ENCODE results near the gene L3MBTL3. TPM values are rescaled to one million over a fixed set of nuclear protein-coding genes. Genes with fewer than 3 reads are reported as not detected.

Gene L3MBTL3
- total and polyA plus RNA-seq, 10 of the 15 experiments (the other 5 are each of a cell fraction or from before 2014, with no cell fraction given) = 0.71 to 9.4 (median 6.2) TPM

DNA sequence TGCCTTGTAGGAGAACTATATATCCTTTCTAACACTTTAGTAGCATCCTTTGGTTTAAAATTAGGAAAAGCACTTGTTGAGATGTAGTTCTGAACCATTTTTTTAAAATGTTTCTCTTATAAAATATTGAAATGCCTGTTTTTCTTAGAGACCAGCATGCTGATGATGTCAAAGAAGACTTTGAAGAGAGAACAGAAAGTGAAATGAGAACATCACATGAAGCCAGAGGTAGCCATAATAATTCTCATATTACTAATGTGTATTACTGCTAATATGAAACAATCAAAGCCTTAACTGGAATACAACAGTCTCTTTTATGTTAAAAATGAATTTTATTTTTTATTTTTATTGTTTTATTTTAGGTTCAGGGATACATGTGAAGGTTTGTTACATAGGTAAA lies 102.3 kb downstream of the L3MBTL3 start:
- H4K20me1 ChIP-seq (ENCODE audit: control insufficient read depth, insufficient read depth) = no peaks in the 10 kb centered on the region
- SMC1A ChIA-PET (ENCODE audit: uncharacterized antibody, unreplicated experiment) = interaction anchor here (1.0 to 3.4 kb wide), 4 partner anchors 10 to 126 kb away, joined by 3 to 21 read pairs (median 8); no protein-coding TSS in a partner anchor
- BruUV-seq (replicated peaks) = no TSS peak
- TF ChIP-seq HDAC6 (IDR thresholded peaks at IDR 0.05; ENCODE audit: unreplicated experiment) (no peak), SRF (IDR thresholded peaks at IDR 0.05; ENCODE audit: low read depth in 2 of 2, low read length in 2 of 2) (no peak), TCF3 (IDR thresholded peaks at IDR 0.05; ENCODE audit: borderline replicate concordance, insufficient read depth, low read depth, low read length) (no peak), CHD1 (IDR thresholded peaks at IDR 0.05; ENCODE audit: low read depth, low read length) (no peak), ZNF274 (IDR thresholded peaks at IDR 0.05; ENCODE audit: insufficient read depth, insufficient read length) (no peak), GABPA (IDR thresholded peaks at IDR 0.05; ENCODE audit: low read depth) (no peak), MYC (IDR thresholded peaks at IDR 0.05; ENCODE audit: insufficient read depth, insufficient read length, insufficient replicate concordance, low read length, severe bottlenecking) (no peak)
- no peaks in the 10 kb centered on the region for H3K36me3 ChIP-seq (ENCODE audit: control insufficient read depth in 2 of 2, insufficient read depth in 2 of 2, low read length in 1 of 2)
- no peak for DNase-seq (ENCODE audit: low read depth, low spot score)
- no peaks in the 10 kb centered on the region for H3K27me3 ChIP-seq (replicated peaks in 1 of 2; ENCODE audit: control insufficient read depth in 2 of 2, insufficient read depth in 2 of 2, low read length in 1 of 2)
- H3K27ac ChIP-seq (ENCODE audit: control insufficient read depth, insufficient read depth) = no peak overlapping the region
- ATAC-seq = peak; percentile 52
- CTCF ChIA-PET = interaction anchor here (0.9 to 1.6 kb wide), 4 partner anchors 10 to 162 kb away, joined by 3 to 4 read pairs (median 4); no protein-coding TSS in a partner anchor
- peaks cover 9% of the 10 kb centered on the region for H3K4me1 ChIP-seq (ENCODE audit: control insufficient read depth, insufficient read depth, low read length)
- no peak overlapping the region for H2AFZ ChIP-seq (ENCODE audit: control insufficient read depth, low read depth, low read length)
- in situ Hi-C loops (cut with MboI) (no loop called here), intact Hi-C loops (cut with micrococcal nuclease; ENCODE audit: unreplicated experiment) (no loop called here)
- no peak for FAIRE-seq
- H3K4me2 ChIP-seq (ENCODE audit: control insufficient read depth, insufficient read depth) = no peak overlapping the region
- no peaks in the 10 kb centered on the region for H3K79me2 ChIP-seq (ENCODE audit: control insufficient read depth, insufficient read depth, low read length)
- H3K9ac ChIP-seq (ENCODE audit: control insufficient read depth, insufficient read depth, low read length) = no peak overlapping the region
- RAD21 ChIA-PET (ENCODE audit: unreplicated experiment) = no interaction called here
- POLR2A ChIA-PET = no interaction called here
- H3K4me3 ChIP-seq = no peak overlapping the region
- no peaks in the 10 kb centered on the region; the same call in 2 of the 3 replicates for H3K9me3 ChIP-seq (replicated peaks; ENCODE audit: control insufficient read depth, insufficient read depth, low read length)

DNA sequence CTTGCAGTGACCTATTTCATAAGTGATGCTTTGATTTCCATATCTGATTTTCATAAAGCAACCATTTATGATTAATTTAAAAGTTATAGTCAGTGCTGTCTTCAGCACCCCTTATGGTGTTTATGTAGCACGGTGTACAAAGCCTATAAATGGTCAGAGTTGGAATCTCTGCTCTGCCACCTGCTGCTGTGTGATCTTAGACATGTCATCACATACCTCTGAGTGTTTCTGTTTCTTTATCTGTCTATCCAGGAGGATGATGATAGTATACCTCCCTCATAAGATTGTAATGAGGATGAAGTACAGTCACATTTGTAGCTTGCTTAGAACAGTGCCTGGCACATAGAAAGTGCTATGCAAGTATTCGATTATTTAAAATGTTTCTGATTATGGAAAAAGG lies 103.9 kb downstream of the L3MBTL3 start:
- no peak for ATAC-seq
- no peaks in the 10 kb centered on the region for H3K36me3 ChIP-seq (ENCODE audit: control insufficient read depth in 2 of 2, insufficient read depth in 2 of 2, low read length in 1 of 2)
- intact Hi-C loops (cut with micrococcal nuclease; ENCODE audit: unreplicated experiment) (no loop called here), in situ Hi-C loops (cut with MboI) (no loop called here)
- no peak overlapping the region for H3K27ac ChIP-seq (ENCODE audit: control insufficient read depth, insufficient read depth)
- BruUV-seq (replicated peaks) = no TSS peak
- H3K4me2 ChIP-seq (ENCODE audit: control insufficient read depth, insufficient read depth) = no peak overlapping the region
- H3K4me1 ChIP-seq (ENCODE audit: control insufficient read depth, insufficient read depth, low read length) = no peaks in the 10 kb centered on the region
- H3K27me3 ChIP-seq (replicated peaks in 1 of 2; ENCODE audit: control insufficient read depth in 2 of 2, insufficient read depth in 2 of 2, low read length in 1 of 2) = no peaks in the 10 kb centered on the region
- ChIA-PET POLR2A (no interaction called here), RAD21 (ENCODE audit: unreplicated experiment) (no interaction called here), CTCF (no interaction called here), SMC1A (ENCODE audit: uncharacterized antibody, unreplicated experiment) (interaction anchor here (1.0 kb wide), 1 partner anchor 10 kb away, joined by 3 read pairs; no protein-coding TSS in a partner anchor)
- no peak overlapping the region for H3K4me3 ChIP-seq
- no peak overlapping the region for H2AFZ ChIP-seq (ENCODE audit: control insufficient read depth, low read depth, low read length)
- whole genome bisulfite sequencing (ENCODE audit: insufficient coverage, insufficient replicate concordance, low lambda C conversion rate, missing lambda C conversion rate) = 97% methylated on average over 2 of the region's 2 CpGs
- DNase-seq (ENCODE audit: low read depth, low spot score) = no peak
- no peak for FAIRE-seq
- no peaks in the 10 kb centered on the region for H3K79me2 ChIP-seq (ENCODE audit: control insufficient read depth, insufficient read depth, low read length)
- no peaks in the 10 kb centered on the region for H3K9me3 ChIP-seq (replicated peaks; ENCODE audit: control insufficient read depth, insufficient read depth, low read length)
- H4K20me1 ChIP-seq (ENCODE audit: control insufficient read depth, insufficient read depth) = no peaks in the 10 kb centered on the region
- no peak overlapping the region for H3K9ac ChIP-seq (ENCODE audit: control insufficient read depth, insufficient read depth, low read length)
- TF ChIP-seq PML (IDR thresholded peaks at IDR 0.05; ENCODE audit: low read length) = no peak
- no peak for TF ChIP-seq LARP7 (IDR thresholded peaks at IDR 0.05)
- TF ChIP-seq NFXL1 (IDR thresholded peaks at IDR 0.05; ENCODE audit: borderline replicate concordance) = no peak
- TF ChIP-seq POU2F2 (IDR thresholded peaks at IDR 0.05; ENCODE audit: borderline replicate concordance, low read depth, low read length) = no peak
- no peak for TF ChIP-seq HDGF (IDR thresholded peaks at IDR 0.05)
- TF ChIP-seq JUNB (IDR thresholded peaks at IDR 0.05) = no peak
- no peak for TF ChIP-seq TCF3 (IDR thresholded peaks at IDR 0.05; ENCODE audit: borderline replicate concordance, insufficient read depth, low read depth, low read length)
- no peak for TF ChIP-seq RAD21 (IDR thresholded peaks at IDR 0.05; ENCODE audit: insufficient read depth, low read depth, low read length)
- TF ChIP-seq FOXM1 (IDR thresholded peaks at IDR 0.05; ENCODE audit: low read depth, low read length) = no peak
- TF ChIP-seq JUND (IDR thresholded peaks at IDR 0.05; ENCODE audit: low read depth, low read length) = no peak
- no peak for TF ChIP-seq CHD2 (IDR thresholded peaks at IDR 0.05; ENCODE audit: borderline replicate concordance, low read depth, low read length)
- TF ChIP-seq, protein P1, sequence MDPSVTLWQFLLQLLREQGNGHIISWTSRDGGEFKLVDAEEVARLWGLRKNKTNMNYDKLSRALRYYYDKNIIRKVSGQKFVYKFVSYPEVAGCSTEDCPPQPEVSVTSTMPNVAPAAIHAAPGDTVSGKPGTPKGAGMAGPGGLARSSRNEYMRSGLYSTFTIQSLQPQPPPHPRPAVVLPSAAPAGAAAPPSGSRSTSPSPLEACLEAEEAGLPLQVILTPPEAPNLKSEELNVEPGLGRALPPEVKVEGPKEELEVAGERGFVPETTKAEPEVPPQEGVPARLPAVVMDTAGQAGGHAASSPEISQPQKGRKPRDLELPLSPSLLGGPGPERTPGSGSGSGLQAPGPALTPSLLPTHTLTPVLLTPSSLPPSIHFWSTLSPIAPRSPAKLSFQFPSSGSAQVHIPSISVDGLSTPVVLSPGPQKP (IDR thresholded peaks at IDR 0.05; ENCODE audit: low read depth, low read length) = no peak
- no peak for TF ChIP-seq BRCA1 (IDR thresholded peaks at IDR 0.05; ENCODE audit: low read depth, low read length)
- TF ChIP-seq DPF2 (IDR thresholded peaks at IDR 0.05) = no peak
